HG03442 (cell line): ENCODE measurements around the gene ITK.

Source experiments
- ATAC-seq: cut with Tn5 transposase; IDR thresholded peaks from one replicate; pipeline ENCODE4 v1.9.1; 2021; ENCODE audit warnings: mild to moderate bottlenecking, moderate library complexity; ENCODE audit not compliant: unreplicated experiment

ITK gene

GRCh38 chr5:157303667-157304327 is 123.2 kb downstream of the ITK start:
- ATAC-seq = no peak
